Measurements from ENCODE around the gene IQCF6.

DNA sequence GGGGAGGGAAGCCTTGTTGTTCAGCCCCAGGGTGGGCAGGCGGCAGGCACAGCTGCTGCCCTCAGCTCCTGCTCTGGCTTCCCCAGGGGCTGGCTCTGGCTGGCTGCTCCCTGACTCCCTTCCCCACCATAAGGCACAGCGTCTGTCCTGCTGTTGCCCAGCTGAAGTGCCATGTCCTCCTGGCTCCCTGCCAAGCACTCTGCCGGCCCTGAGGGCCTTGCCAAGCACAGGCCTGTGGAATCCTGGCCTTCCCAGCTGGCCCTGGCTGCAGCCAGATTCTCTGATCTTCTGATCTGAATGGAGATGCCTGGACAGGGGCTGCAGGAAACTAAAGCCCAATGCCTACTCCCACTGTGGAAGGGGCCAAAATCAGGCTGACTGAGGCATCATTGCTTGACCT is 1.1 kb downstream of the IQCF6 start:
- TF ChIP-seq, protein P1, sequence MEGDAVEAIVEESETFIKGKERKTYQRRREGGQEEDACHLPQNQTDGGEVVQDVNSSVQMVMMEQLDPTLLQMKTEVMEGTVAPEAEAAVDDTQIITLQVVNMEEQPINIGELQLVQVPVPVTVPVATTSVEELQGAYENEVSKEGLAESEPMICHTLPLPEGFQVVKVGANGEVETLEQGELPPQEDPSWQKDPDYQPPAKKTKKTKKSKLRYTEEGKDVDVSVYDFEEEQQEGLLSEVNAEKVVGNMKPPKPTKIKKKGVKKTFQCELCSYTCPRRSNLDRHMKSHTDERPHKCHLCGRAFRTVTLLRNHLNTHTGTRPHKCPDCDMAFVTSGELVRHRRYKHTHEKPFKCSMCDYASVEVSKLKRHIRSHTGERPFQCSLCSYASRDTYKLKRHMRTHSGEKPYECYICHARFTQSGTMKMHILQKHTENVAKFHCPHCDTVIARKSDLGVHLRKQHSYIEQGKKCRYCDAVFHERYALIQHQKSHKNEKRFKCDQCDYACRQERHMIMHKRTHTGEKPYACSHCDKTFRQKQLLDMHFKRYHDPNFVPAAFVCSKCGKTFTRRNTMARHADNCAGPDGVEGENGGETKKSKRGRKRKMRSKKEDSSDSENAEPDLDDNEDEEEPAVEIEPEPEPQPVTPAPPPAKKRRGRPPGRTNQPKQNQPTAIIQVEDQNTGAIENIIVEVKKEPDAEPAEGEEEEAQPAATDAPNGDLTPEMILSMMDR (IDR thresholded peaks at IDR 0.05), result no peak
- no peak for TF ChIP-seq POLR2A (IDR thresholded peaks at IDR 0.05)

Data from Peyer's patch (tissue), 4 donors.